GM19328 (cell line): ENCODE data around the gene SBK1.

ENCODE experiments used
- ATAC-seq: cut with Tn5 transposase; IDR thresholded peaks from one replicate; pipeline ENCODE4 v1.9.1; 2021; ENCODE audit warnings: mild to moderate bottlenecking, moderate library complexity; ENCODE audit not compliant: unreplicated experiment

SBK1 gene

GRCh38 chr16:28303132-28303531 is 10.8 kb downstream of the SBK1 start:
- ATAC-seq: no peak

GRCh38 chr16:28304214-28304613 is 11.9 kb downstream of the SBK1 start:
- ATAC-seq: no peak

- no peak for ATAC-seq
Observed at GRCh38 chr16:28307936-28308335, 15.6 kb downstream of the SBK1 start.

GRCh38 chr16:28308794-28309584 is 16.7 kb downstream of the SBK1 start:
- no peak for ATAC-seq

- ATAC-seq: no peak
Observed at GRCh38 chr16:28309811-28310311, 17.5 kb downstream of the SBK1 start.

GRCh38 chr16:28310796-28311195 is 18.5 kb downstream of the SBK1 start:
- no peak for ATAC-seq

- no peak for ATAC-seq
Observed at GRCh38 chr16:28311413-28311812, 19.1 kb downstream of the SBK1 start.

- no peak for ATAC-seq
Observed at GRCh38 chr16:28311913-28312312, 19.6 kb downstream of the SBK1 start.

- ATAC-seq: no peak
Observed at GRCh38 chr16:28312327-28312726, 20.0 kb downstream of the SBK1 start.

GRCh38 chr16:28313587-28313986 is 21.3 kb downstream of the SBK1 start:
- ATAC-seq: no peak

GRCh38 chr16:28316054-28316453 is 23.7 kb downstream of the SBK1 start:
- ATAC-seq: no peak

- ATAC-seq: no peak
Observed at GRCh38 chr16:28317040-28317880, 24.9 kb downstream of the SBK1 start.

- no peak for ATAC-seq
Observed at GRCh38 chr16:28318042-28318744, 25.9 kb downstream of the SBK1 start.

- ATAC-seq: no peak
Observed at GRCh38 chr16:28319476-28320022, 27.2 kb downstream of the SBK1 start.

GRCh38 chr16:28320023-28320561 is 27.8 kb downstream of the SBK1 start:
- ATAC-seq: no peak

- no peak for ATAC-seq
Observed at GRCh38 chr16:28320741-28321140, 28.4 kb downstream of the SBK1 start.

- no peak for ATAC-seq
Observed at GRCh38 chr16:28321700-28322411, 29.5 kb downstream of the SBK1 start.

- ATAC-seq: no peak
Observed at GRCh38 chr16:28324235-28324886, 32.0 kb downstream of the SBK1 start.

- ATAC-seq: no peak
Observed at GRCh38 chr16:28324887-28325279, 32.6 kb downstream of the SBK1 start.
